Astrocyte of the cerebellum (primary cell): ENCODE results near the gene OR12D3.

Experiments
- DNase-seq: peaks from one replicate; pipeline ENCODE4 v3.0.0-alpha.2; 2011; ENCODE audit warnings: low read depth
- H3K4me3 ChIP-seq: 2 replicates; pipeline ENCODE4 v1.5.1; 2011; ENCODE audit warnings: mild to moderate bottlenecking, low read depth, low read length, moderate library complexity
- CTCF ChIP-seq: IDR thresholded peaks from 2 replicates; pipeline ENCODE4 v1.5.1; 2012; ENCODE audit warnings: low read length, low read depth, moderate library complexity, mild to moderate bottlenecking; ENCODE audit errors: missing control alignments
- in situ Hi-C: cut with HindIII; loops from 2 replicates; pipeline ENCODE4 v1.10.0; 2017; ENCODE audit warnings: low sequenced_read_pairs

Gene OR12D3

GRCh38 chr6:29375191-29375590 is at the start of gene OR12D3:
Gene OR12D3, minus strand, starts transcription at chr6:29375291. Its CDS starts 4 bp downstream, at chr6:29375287.
- no peak within 1 kb of the TSS for H3K4me3 ChIP-seq
- TF ChIP-seq CTCF: no peak
- DNase-seq: no peak
- in situ Hi-C loops: no loop called here

GRCh38 chr6:29424575-29424974 is 49.5 kb upstream of the OR12D3 start:
- no peak overlapping the region for H3K4me3 ChIP-seq
- no peak for DNase-seq
- TF ChIP-seq CTCF: no peak
- in situ Hi-C loops: no loop called here

GRCh38 chr6:29424168-29424567 is 49.1 kb upstream of the OR12D3 start:
- in situ Hi-C loops: no loop called here
- DNase-seq: no peak
- no peak for TF ChIP-seq CTCF
- no peak overlapping the region for H3K4me3 ChIP-seq

- no peak overlapping the region for H3K4me3 ChIP-seq
- in situ Hi-C loops: no loop called here
- TF ChIP-seq CTCF: no peak
- DNase-seq: no peak
Observed at GRCh38 chr6:29419516-29419915, 44.4 kb upstream of the OR12D3 start.

DNA sequence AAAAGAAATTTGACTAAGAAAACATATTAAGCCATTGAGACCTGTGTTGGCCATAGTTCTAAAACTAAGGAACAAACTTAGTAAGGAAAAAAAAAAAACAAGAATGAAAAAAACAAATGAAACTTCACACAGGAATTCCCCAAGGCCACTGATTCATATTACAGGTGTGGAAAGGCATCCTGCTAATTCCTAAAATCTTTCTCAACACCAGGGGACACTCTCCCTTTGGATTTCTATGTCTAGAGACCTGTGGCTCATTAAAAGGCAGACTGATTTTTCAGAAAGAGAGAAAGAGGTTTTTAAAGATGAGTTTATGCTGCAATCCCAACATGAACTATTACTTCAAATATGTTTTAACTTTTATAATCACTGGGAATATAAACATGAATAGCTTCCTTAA is 39.5 kb upstream of the OR12D3 start, which contains the start of gene OR12D1:
Gene OR12D1, plus strand, starts transcription at position 341 of the 400 bp plus-strand sequence.
- in situ Hi-C loops: no loop called here
- no peak for DNase-seq
- H3K4me3 ChIP-seq: no peak within 1 kb of the TSS
- no peak for TF ChIP-seq CTCF

DNA sequence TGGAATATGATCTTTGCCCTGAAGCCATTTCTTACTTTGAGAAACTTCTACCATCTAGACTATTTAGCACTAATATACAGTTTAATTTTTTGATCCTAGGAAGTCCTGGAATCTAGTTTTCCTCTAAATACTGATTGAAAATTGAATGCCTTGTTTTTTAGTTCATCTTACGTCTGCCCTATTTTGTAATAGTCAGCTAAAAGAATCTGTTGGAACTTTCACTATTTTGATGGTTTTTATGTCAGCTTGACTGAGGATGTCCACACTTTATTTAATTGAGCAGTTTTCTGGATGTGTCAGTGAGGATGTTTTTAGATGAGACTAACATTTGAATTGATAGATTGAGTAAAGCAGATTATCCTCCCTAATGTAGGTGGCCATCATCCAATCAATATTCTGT is 28.7 kb upstream of the OR12D3 start:
- in situ Hi-C loops: no loop called here
- H3K4me3 ChIP-seq: no peak overlapping the region
- TF ChIP-seq CTCF: no peak
- no peak for DNase-seq

- in situ Hi-C loops: no loop called here
- no peak overlapping the region for H3K4me3 ChIP-seq
- DNase-seq: no peak
- TF ChIP-seq CTCF: no peak
Observed at GRCh38 chr6:29399525-29399924, 24.4 kb upstream of the OR12D3 start.
